Measurements from ENCODE around the gene KBTBD4.

Gene KBTBD4

GRCh38 chr11:47599902-47600301 is 21.1 kb upstream of the KBTBD4 start:
- no peak for TF ChIP-seq CTCF (conservative IDR thresholded peaks at IDR 0.05; ENCODE audit: control insufficient read depth, insufficient read depth, low read depth, low read length)
- no peak overlapping the region for H3K4me3 ChIP-seq (ENCODE audit: control insufficient read depth, low read depth, low read length)
- no peak for DNase-seq (ENCODE audit: low read depth)

- TF ChIP-seq CTCF (conservative IDR thresholded peaks at IDR 0.05; ENCODE audit: control insufficient read depth, insufficient read depth, low read depth, low read length), result no peak
- no peak for DNase-seq (ENCODE audit: low read depth)
- H3K4me3 ChIP-seq (ENCODE audit: control insufficient read depth, low read depth, low read length), result no peak overlapping the region
These were observed 17.2 kb upstream of the KBTBD4 start for GRCh38 chr11:47595967-47596366.

DNA sequence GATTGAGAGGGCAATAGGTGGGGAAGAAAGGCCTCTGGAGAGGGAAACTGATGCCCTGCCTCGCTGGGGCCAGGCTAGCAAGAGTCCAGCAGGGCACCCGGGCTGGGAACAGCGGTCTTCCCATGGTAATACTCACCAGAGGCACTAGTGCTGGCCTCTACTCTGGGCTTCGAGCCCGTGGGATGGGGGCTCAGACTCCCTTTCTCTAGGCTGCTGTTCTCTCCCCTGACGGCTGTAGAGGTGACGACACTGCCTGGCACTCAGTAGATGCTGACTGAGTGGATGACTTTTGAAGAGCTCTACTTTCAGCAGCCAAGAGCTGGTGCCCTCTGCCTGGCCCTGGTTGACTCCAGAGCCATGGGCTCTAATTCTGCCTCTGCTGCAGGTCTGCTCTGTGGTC is 16.3 kb upstream of the KBTBD4 start:
- no peak for TF ChIP-seq CTCF (conservative IDR thresholded peaks at IDR 0.05; ENCODE audit: control insufficient read depth, insufficient read depth, low read depth, low read length)
- H3K4me3 ChIP-seq (ENCODE audit: control insufficient read depth, low read depth, low read length), result no peak overlapping the region
- DNase-seq (ENCODE audit: low read depth), result no peak

GRCh38 chr11:47593934-47594855 is 15.4 kb upstream of the KBTBD4 start, which contains the start of gene C1QTNF4:
C1QTNF4 (minus strand) TSS chr11:47594411; CDS start chr11:47590810, 3,601 bp downstream.
- H3K4me3 ChIP-seq (ENCODE audit: control insufficient read depth, low read depth, low read length), result no peak within 1 kb of the TSS
- no peak for TF ChIP-seq CTCF (conservative IDR thresholded peaks at IDR 0.05; ENCODE audit: control insufficient read depth, insufficient read depth, low read depth, low read length)
- DNase-seq (ENCODE audit: low read depth), result no peak

DNA sequence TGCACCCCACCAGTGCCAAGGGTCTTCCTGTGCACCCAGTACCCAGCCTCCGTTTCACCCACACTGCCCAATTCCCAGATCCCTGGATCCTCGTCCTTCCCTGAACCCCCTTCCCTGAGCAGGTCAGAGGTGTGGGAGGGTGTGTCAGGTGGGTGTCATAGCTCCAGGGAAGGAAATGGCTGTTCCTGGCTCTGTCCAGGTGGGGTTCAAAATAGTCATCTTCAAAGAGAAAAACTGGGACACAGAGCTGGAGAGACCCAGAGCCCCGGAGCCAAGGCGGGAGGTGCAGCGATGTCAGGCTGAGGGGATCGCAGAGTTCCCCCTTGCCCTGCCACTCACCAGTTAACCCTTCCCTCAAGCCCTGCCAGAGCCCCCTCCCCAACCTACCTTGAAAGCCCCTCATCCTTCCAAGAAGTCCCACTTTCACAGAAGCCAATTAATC is 14.7 kb upstream of the KBTBD4 start:
- H3K4me3 ChIP-seq (ENCODE audit: control insufficient read depth, low read depth, low read length), result no peak overlapping the region
- TF ChIP-seq CTCF (conservative IDR thresholded peaks at IDR 0.05; ENCODE audit: control insufficient read depth, insufficient read depth, low read depth, low read length), result no peak
- no peak for DNase-seq (ENCODE audit: low read depth)

DNA sequence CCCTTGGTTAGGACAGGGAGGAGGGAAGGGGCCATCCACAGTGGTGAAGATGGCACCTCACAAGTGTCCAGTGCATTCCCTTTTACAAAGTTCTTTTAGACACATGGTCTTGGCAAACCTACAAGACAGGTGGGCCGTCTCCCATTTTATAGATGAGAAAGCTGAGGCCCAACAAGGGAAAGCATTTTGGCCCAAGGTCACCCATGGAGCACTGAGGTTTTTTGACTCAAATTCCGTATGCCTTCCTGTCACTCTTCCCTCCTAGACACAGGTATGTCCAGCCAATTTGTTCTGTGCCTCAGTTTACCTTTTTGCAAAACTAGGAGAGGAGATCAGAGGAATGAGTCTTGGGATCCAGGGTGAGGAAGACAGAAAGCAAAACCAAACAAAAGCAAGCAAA is 14.2 kb upstream of the KBTBD4 start:
- DNase-seq (ENCODE audit: low read depth), result no peak
- TF ChIP-seq CTCF (conservative IDR thresholded peaks at IDR 0.05; ENCODE audit: control insufficient read depth, insufficient read depth, low read depth, low read length), result no peak
- H3K4me3 ChIP-seq (ENCODE audit: control insufficient read depth, low read depth, low read length), result no peak overlapping the region
